Loucy (cell line): ENCODE measurements around the gene NRP1.

Experiments used
- H2AFZ ChIP-seq: fragments of 200-600 bp; sonication (generic); 2 replicates; pipeline ENCODE4 v1.6.0; 2016; ENCODE audit warnings: antibody characterized with exemption, mild to moderate bottlenecking, low read length, moderate library complexity
- H3F3A ChIP-seq: fragments of 200-600 bp; 2 replicates; pipeline ENCODE4 v1.6.0; 2016; ENCODE audit warnings: antibody characterized with exemption, low read depth, mild to moderate bottlenecking
- H3K27me3 ChIP-seq: fragments of 200-600 bp; sonication (generic); 2 replicates; pipeline ENCODE4 v1.6.1; 2014; ENCODE audit warnings: low read length, mild to moderate bottlenecking; ENCODE audit not compliant: insufficient read depth, poor library complexity, severe bottlenecking
- H3K36me3 ChIP-seq: fragments of 200-600 bp; sonication (generic); 2 replicates; pipeline ENCODE4 v1.6.1; 2016; ENCODE audit warnings: low read length; ENCODE audit not compliant: insufficient read depth
- H3K4me1 ChIP-seq: fragments of 200-600 bp; sonication (generic); 2 replicates; pipeline ENCODE4 v1.5.1; 2014; ENCODE audit warnings: low read length, mild to moderate bottlenecking; ENCODE audit not compliant: insufficient read depth, poor library complexity, severe bottlenecking
- H3K4me2 ChIP-seq: fragments of 200-600 bp; sonication (generic); 2 replicates; pipeline ENCODE4 v1.6.0; 2014; ENCODE audit warnings: antibody characterized with exemption, low read length, low read depth, mild to moderate bottlenecking; ENCODE audit not compliant: poor library complexity, severe bottlenecking
- H3K4me3 ChIP-seq: fragments of 200-600 bp; sonication (generic); 2 replicates; pipeline ENCODE4 v1.5.1; 2014; ENCODE audit warnings: low read length, mild to moderate bottlenecking, mixed read lengths; ENCODE audit not compliant: poor library complexity, severe bottlenecking
- H3K79me2 ChIP-seq: fragments of 200-600 bp; sonication (generic); 2 replicates; pipeline ENCODE4 v1.6.1; 2014; ENCODE audit warnings: low read length; ENCODE audit not compliant: insufficient read depth
- H3K9ac ChIP-seq: fragments of 200-600 bp; sonication (generic); 2 replicates; pipeline ENCODE4 v1.6.0; 2014; ENCODE audit warnings: mild to moderate bottlenecking, low read depth, low read length, moderate library complexity; ENCODE audit not compliant: poor library complexity, severe bottlenecking
- H3K9me2 ChIP-seq: fragments of 200-600 bp; sonication (generic); replicated peaks from 2 replicates; pipeline ENCODE4 v1.6.1; 2016; ENCODE audit warnings: low read depth, low read length, mixed read lengths
- H3K9me3 ChIP-seq: fragments of 200-600 bp; sonication (generic); 2 replicates; pipeline ENCODE4 v1.6.1; 2014; ENCODE audit warnings: mild to moderate bottlenecking, antibody characterized with exemption, low read length, low read depth; ENCODE audit not compliant: insufficient read depth
- H4K20me1 ChIP-seq: fragments of 200-600 bp; sonication (generic); 2 replicates; pipeline ENCODE4 v1.6.0; 2014; ENCODE audit warnings: antibody characterized with exemption, low read length, mild to moderate bottlenecking; ENCODE audit not compliant: insufficient read depth, poor library complexity, severe bottlenecking
- CTCF ChIP-seq: fragments of 200-600 bp; sonication (generic); conservative IDR thresholded peaks from 2 replicates; pipeline ENCODE4 v1.5.1; 2014; ENCODE audit warnings: mild to moderate bottlenecking, antibody characterized with exemption, low read length
- EZH2phosphoT487 ChIP-seq: fragments of 200-600 bp; IDR thresholded peaks from 2 replicates; pipeline ENCODE4 v1.6.1; 2018; ENCODE audit warnings: antibody characterized with exemption, mild to moderate bottlenecking, moderate library complexity, borderline replicate concordance

Gene NRP1

DNA sequence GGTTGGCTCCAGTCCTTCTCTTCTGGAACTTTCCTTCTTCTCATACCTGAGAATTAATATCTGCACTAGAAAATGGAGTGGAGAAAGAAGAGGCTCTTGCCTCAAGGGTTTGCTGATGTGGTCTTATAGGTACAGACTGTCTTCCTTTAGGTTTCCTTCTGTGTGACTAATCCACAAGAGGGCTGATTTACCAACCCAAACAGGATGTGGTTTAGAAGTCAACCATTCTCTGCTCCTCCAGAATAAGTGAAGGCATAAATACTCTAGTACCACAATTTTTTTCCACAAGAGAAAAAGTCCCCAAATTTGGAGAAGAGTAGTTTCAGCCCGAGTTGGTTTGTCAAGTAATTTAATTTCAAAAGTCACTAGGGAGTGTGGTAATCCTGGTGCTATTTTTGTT is 85.8 kb downstream of the NRP1 start:
- Histone ChIP-seq H4K20me1 (no peaks in the 10 kb centered on the region), H3K36me3 (no peaks in the 10 kb centered on the region), H2AFZ (no peak overlapping the region), H3F3A (0 out of 2 replicates have a peak, but pooled peaks cover 2% of the 10 kb centered on the region), H3K9me2 (no peaks in the 10 kb centered on the region), H3K4me2 (peak overlapping the region; percentile 42), H3K4me1 (peaks cover 21% of the 10 kb centered on the region), H3K4me3 (peak overlapping the region; percentile 35), H3K79me2 (no peaks in the 10 kb centered on the region), H3K9ac (no peak overlapping the region), H3K9me3 (no peaks in the 10 kb centered on the region), H3K27me3 (no peaks in the 10 kb centered on the region)
- TF ChIP-seq EZH2phosphoT487: no peak
- TF ChIP-seq CTCF: no peak

- no peaks in the 10 kb centered on the region for H3K36me3 ChIP-seq
- H3K4me1 ChIP-seq: peaks cover 21% of the 10 kb centered on the region
- no peaks in the 10 kb centered on the region for H4K20me1 ChIP-seq
- H2AFZ ChIP-seq: no peak overlapping the region
- no peaks in the 10 kb centered on the region for H3K79me2 ChIP-seq
- H3K9ac ChIP-seq: no peak overlapping the region
- no peaks in the 10 kb centered on the region for H3K9me3 ChIP-seq
- no peak overlapping the region for H3K4me2 ChIP-seq
- H3F3A ChIP-seq: 0 out of 2 replicates have a peak, but pooled peaks cover 2% of the 10 kb centered on the region
- no peak overlapping the region for H3K4me3 ChIP-seq
- TF ChIP-seq EZH2phosphoT487: no peak
- TF ChIP-seq CTCF: no peak
- no peaks in the 10 kb centered on the region for H3K27me3 ChIP-seq
- H3K9me2 ChIP-seq: no peaks in the 10 kb centered on the region
These were observed 87.1 kb downstream of the NRP1 start for GRCh38 chr10:33247221-33247922.

- Histone ChIP-seq H3K4me3 (no peak overlapping the region), H4K20me1 (no peaks in the 10 kb centered on the region), H3K4me1 (peaks cover 21% of the 10 kb centered on the region), H2AFZ (no peak overlapping the region), H3K9me2 (no peaks in the 10 kb centered on the region), H3K9ac (no peak overlapping the region), H3K79me2 (no peaks in the 10 kb centered on the region), H3F3A (0 out of 2 replicates have a peak, but pooled peaks cover 2% of the 10 kb centered on the region), H3K27me3 (no peaks in the 10 kb centered on the region), H3K4me2 (no peak overlapping the region), H3K9me3 (no peaks in the 10 kb centered on the region), H3K36me3 (no peaks in the 10 kb centered on the region)
- TF ChIP-seq CTCF: no peak
- TF ChIP-seq EZH2phosphoT487: no peak
These were observed 89.1 kb downstream of the NRP1 start for GRCh38 chr10:33245343-33245742.
